Effector CD8-positive, alpha-beta T cell (primary cell): Measurements from ENCODE around the gene GRM4.

Experiments
- DNase-seq: peaks from one replicate; lab custom pipeline; 2025; lab: John Stamatoyannopoulos, UW

GRM4 gene

DNA sequence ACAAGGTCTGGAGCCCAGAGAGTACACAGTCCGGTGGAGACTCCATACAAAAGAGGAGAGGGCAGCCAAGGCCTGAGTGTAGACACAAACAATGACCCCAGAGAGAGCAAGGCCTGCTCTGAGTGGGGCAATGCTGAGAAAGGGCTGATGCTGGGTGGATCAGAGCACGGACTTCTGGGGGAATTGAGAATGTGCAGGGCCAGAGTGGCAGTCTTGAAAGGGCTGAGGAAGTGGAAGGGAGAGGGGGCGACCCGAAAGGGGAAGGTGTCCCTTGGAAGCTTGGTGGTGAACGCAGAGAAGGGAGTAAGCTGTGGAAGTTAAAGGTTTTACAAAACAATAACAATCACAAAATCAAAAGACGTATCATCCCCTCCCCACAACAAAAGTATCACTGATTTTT is 12.0 kb upstream of the GRM4 start:
- no peak for DNase-seq

DNA sequence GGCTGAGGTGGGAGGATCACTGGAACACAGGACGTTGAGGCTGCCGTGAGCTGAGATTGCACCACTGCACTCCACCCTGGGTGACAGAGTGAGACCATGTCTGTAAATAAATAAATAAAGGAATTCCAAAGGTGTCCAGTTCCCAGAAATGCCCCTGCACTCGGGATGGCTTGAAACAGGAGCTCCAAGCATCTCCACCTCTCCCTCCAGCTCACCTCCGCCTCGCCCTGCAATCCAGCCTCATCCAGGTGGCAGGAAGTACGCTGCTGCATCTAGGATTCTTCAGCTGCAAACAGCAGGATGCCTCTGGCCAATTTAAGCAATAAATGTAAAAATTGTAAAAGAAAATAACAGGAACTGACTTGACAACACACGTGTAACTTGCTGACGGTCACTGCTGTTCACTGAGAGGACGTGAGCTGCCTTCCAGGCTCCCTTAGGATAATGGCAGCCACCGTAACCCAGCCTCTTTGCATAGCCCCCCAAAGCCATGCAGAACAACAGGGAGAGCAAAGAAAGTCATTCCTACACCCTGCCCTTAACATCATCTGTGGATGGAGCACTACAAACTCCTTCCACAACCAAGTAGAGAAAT is 11.4 kb upstream of the GRM4 start:
- DNase-seq = no peak

DNA sequence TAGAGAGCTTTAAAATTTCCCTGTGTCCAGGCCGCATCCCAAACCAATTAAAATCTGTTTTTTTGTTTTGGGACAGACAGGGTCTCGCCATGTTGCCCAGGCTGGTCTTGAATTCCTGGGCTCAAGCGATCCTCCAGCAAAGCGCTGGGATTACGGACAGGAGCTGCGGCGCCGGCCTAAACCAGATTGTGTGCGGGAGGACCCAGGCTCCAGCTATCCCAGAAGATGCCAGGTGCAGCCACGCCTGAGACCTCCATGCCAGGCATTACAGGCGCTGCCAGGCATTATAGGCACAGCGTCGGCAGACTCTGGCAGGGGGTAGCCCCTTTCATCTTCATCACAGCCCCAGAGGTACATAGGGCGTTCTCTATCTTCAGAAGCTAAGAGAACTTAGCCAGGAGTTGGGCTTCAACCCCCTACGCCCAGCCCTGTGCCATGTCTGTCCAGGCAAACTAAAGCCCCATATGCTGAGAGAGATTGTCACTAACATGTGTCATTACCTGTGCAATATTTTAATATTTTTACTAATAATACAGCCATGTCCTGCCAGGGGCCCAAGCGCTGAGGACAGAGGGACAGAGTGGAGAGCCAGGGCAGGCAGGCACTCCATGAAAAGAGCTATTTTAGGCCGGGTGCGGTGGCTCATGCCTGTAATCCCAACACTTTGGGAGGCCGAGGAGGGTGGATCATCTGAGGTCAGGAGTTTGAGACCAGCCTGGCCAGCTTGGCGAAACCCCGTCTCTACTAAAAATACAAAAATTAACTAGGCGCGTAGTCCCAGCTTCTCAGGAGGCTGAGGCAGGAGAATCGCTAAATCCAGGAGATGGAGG is 9.8 kb upstream of the GRM4 start:
- DNase-seq = no peak

DNA sequence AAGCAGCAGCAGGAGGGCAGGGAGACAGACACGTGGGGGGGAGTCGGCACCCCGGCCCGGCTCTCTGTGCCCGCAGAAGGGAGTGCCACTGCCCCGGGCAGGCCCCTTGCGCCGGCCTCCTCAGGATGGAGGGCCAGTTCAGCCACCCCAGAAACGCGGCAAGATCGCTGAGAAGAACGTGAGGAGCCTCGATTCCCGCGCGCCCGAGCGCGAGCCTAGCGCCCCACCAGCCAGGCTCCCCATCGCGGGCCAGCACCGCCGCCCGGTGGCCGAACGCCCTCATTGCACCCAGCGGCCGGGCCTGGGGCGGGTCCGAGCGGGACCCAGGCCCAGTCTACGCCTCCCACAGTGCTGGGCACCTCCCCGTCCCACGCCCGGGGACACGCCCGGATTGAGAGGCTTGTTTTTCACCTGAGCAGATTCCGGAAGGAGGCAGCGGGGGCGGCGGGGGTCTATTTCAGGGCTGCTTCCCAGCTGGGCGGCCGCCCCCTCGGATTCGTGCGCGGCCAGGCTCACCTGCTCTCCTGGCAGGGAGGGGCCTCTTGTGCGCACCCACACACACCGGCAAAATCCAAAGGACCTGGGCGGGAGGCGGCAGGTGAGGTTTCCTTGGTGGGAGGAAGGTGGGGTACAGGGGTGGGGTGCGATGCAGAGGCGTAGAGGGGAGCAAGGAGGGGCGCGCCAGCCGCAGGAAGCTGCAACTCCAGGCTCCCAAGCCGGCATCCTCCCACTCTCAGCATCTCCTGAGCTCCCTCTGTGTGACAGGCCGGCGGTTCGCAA is 9.0 kb upstream of the GRM4 start:
- peak; percentile 51 for DNase-seq

DNA sequence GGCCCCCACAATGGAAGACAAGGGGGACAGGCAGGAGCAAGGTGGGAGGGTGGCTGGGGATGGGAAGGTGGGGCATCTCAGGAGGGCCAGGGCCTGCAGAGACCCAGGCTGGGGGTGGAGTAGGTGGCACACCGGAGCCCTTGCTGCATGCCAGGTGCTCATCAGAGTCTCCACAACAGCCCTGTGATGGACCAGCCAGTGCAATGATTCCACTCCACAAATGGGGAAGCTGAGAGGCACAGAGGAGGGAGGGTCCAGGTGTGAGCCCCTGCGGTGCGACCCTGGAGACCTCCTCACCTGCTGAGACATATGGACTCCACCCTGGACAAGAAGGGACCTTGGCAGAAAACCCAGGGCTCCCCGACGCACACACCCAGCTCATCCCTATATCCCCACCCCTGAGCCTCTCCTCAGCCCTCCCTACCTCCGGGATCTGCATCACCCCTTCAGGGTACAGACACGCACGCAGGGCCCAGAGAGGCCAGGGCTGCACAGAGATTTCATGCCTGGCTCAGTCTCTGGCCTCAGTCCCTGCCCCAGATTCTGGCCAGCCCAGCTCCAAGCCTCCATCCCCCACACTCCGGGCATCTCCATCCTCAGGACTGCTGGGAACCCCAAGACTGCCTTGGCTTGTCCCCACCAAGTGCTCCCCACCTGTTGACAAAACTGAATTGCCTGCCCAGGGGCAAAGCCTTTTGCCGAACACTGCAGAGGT is 7.1 kb upstream of the GRM4 start:
- DNase-seq = no peak

DNA sequence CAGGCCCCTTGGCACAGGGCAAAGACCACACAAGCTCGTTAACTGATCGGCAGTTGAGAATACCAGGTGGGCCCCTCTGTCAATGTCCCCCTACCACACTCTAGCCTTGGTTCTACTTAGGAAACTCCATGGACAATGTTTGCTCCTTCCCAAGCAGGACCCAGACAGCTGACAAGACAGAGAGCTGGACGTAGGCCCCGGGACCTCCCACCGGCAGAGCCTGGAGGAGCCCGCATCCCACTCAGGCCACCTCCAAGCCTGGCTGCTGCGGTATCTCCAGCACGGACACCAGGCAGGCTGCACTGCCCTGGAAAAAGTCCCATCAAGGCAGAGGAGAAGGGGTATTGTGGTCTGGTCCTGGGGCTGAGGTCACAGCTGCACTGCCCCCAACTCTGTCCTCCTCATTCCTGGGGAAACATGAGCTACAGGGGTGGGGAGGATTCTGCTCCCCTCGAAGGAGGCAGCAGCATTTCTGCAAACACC is 6.2 kb upstream of the GRM4 start:
- no peak for DNase-seq

DNA sequence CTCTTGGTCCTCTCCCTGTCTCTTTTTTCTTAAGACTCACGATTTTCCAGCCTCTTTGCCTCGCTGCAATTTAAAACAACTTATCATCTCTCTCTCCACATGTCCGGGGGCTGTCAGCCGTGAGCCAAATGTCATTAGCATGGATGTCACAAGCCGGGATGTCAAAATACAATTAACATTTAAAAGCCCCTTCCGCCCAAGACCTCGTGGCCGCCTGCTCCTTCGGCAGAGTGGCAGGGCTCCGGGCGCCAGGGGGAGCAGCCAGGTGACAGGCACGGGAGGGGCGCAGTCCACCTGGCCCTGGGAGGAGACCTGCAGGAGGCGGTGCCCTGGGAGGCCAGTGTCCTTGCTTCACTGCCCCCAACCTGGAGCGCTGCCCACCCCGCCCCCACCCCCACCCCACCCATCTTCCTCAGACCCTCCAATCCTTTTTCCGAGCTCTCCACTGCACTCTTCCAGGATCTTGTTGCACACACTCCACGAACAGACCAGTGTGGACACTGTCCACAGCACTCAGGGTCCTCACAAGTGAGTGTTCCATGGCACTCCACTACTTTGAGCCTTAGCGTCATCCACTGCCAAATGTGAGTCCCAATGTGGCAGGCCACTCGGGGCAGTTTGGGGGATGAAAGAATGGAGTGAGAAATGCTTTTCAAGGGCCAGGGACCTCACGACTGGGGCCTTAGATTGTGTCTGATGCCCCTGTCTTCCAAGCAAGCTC is 5.6 kb upstream of the GRM4 start:
- no peak for DNase-seq

DNA sequence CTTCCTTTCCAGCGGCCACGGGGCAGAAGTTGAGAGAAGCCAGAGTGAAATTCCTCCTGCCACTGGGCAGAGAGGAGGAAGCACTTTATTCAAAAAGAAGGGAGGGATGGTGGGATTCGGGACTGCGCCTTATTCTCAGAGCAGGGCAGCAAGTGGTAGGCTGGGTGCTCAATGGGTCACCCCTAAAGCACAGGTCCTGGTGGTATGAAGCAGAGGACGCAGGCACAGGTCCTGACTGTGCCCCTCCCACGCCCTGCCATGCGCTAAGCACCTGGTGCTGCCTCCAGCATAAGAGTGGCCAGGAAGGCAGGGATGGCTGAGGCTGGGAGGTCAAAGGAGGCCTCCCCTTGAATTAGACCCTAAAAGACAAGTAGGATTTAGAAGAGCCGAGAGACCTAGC is 4.9 kb upstream of the GRM4 start:
- no peak for DNase-seq

DNA sequence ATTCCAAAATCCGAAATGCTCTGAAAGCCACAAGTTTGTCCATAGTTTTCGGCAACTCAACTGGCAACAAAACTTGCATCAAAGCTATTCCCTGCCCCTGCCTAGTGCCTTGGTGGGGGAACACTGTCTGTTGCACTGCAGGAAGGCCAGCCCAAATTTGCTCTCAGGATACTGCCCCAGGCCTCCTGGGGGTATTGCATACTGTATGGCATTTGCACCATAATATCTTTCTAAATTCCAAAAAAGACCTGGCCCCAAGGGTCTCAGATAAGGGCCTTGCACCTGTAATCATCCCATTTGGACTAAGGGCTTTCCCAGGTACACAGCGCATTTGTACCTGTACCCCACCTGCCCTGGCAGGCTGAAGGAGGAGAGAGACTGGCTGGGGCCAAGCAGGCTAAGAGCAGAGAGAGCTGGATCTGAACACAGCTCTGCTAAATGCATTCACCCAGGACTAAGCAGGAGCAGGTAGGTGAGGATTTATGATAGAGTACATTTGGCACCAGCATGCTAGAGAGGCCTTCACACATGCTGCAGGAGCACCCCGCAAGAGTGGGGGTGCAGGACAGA is 4.0 kb upstream of the GRM4 start:
- DNase-seq = no peak

DNA sequence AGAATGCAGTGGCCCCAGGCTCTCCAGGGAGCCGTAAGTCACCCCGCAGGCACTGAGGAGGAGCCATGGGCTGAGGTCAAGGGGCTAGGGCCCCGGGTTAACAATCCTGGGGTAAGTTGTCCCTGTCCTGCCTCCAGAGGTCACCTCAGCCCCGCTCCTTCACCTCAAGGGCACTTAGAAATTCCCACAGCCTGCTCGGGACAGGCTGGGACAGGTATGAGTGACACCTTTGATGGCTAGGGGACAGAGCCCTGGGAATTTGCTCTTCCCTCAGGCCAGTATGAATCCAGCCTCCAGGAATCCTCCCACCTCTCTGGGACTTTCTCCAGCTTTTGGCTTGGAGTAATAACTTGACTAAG is 3.5 kb upstream of the GRM4 start:
- DNase-seq = no peak

DNA sequence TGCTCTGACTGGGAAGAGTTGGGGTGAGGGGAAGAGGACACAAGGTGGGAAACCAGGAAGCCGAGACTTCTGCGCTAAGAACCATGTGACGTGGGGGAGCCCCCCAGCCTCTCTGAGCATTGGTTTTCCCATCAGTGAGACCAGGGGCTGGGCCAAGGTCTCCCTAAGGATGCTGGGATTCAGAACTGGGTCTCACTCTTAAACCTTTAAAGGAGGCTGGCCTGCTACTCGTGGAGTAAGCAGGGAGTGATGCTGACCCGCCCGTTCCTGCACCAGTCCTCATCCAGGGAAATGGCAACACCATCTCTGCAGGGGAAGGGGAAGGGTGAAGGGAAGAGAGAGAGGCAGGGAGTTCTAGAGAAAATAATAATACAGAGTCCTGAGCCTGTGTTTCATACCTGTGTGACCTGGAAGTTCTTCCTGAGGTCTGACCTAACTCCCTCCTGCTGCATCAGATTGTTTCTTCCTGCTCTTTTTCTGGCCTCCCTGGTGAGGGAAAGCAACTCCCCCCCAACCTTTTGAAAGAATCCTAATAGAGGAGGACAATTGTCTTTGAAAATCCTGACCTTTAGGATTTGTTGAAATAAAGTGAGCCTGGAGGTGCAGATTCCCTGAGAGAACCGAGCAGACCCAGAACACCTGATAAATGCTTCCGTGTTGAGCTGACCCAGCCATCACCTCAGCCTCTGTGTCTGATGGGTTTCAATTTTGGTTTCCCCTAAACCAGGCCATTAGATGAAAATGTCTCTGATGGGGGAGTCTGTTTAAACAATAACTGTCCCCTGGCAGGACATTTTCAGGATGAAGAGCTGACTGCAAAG is 3.0 kb upstream of the GRM4 start:
- DNase-seq = no peak

DNA sequence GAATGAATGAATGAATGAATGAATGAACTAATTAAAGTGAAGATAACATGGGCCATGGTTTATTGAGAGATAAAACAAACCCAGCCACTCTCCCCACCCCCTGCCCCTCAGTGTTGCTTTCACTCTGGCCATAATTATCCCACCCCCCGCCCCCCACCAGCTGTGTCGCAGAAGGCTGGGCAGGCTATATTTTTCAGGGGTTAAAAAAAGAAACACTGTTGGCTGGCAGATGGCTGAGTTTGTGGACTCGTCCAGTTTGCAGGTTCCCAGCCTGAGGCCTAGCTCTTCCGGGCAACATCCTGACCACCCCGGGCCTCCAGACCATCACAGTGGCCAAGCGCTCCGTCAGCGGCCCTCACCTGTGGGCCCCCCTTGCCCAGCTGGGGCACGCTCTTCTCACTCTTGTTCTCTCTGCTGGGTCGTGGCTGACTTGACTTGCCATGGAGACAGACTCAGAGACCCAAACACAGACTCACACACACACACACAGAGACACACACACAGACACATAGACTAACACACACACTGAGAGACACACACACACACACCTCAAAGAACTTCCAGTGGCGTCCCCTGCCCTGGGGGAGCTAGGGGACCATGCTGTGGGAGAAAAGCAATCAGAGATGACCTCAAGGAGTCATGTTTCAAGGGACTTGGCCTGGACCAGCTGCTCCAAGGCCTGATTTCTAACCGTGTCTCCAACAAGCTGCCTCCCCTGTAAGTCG is 2.2 kb upstream of the GRM4 start:
- DNase-seq = no peak

DNA sequence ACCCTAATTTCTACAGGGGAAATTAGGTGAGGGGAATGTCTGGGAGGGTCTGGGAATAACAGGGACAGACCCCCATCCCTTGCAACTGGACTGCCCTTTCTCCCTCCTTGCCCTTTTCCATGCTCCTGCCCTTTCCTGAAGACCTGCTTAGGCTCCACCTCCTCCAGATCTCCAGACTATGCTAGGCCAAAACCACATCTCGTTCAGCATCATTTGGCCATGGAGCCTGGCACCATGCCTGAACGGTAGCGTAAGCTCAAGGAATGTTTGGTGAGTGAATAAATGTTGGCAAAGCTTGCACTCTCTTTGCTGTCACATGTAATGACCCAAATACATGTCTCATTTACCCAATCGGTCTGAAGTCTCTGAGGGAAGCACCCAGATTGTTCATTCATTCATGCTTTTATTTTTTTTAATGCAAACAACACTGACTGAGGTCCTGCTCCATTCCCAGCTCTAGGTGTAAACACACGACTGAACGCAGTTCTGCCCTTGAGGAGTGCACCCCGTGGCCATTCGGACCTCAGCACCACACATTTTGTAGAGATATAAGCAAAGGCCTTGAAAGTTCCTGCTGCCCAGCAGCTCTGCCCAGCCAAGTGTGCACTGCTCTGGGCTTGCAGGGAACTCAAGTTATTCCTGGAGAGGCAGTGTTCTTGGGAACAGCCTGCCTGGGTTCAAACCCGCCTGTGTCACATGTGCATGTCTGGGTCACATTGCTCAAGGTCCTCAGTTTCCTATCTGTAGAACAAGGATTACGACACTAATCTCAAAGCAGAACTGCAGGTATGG is 1.1 kb upstream of the GRM4 start:
- no peak for DNase-seq

DNA sequence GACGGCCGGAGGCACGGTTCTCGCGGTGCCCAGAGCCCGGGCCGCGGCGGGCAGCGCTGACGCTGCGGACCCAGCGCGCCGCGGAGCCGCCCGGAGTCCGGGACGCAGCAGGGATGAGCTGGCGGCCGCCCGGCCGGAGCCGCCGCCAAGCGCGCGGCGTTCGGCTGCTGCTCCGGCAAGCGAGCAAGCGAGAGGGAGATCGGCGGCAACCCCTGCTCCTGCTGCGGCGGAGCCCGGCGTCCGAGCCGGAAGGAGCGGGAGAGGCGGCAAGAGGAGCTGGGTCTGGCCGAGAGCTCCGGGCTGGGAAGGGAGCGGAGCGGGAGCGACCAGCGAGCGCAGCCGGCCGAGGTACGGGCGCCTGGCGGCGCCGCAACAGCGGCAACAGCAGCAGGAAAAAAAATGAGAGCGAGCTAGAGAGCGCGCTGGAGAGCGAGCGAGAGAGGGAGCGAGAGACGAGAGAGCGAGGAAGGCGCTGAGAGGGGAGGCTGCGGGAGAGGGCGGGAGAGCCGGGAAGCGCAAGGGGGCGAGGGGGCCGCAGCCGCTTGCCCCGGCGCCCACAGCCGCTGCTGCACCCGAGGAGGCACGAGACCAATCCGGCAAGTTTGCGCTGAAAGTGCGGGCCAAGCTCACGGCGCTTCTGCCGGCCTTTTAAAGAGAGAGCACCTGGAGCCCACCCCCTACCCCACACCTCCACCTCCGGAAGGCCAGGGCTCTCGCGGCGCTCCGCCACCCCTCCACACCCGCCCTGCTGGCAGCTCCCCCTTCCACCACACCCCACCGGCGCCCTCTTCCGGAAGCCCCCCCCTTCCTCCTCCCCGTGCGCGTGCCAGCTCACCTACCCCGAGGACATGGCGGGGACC is 496 bp downstream of the GRM4 start:
- DNase-seq = peak; percentile 9

DNA sequence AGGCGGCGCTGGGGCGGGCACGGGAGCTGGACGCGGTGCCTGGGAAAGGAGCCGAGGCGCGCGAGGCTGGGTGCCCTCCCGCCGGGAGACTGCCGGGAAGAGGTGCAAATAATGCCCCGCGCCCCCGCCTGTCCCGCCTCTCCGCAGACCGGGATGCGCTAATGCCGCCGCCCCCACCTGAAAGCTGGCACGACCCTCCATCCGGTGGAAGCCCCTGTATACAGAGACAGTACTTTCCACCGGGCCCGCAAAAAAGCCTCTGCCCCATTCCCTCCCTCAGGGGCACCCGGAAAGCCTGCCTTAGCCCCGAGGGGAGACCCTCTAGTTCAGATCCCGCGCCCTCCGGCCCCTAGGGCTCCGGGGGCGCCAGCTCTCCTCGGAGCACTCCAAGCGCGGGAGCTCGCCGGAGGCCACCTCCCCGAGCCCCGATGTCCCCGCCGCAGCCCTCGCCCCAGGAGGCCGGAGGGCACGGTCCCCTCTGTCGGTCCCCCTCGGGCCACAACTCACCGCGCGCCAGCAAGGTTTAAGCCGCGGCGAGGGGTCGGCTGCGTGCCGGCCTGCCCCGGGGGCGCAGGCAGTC is 1.2 kb downstream of the GRM4 start:
- no peak for DNase-seq

DNA sequence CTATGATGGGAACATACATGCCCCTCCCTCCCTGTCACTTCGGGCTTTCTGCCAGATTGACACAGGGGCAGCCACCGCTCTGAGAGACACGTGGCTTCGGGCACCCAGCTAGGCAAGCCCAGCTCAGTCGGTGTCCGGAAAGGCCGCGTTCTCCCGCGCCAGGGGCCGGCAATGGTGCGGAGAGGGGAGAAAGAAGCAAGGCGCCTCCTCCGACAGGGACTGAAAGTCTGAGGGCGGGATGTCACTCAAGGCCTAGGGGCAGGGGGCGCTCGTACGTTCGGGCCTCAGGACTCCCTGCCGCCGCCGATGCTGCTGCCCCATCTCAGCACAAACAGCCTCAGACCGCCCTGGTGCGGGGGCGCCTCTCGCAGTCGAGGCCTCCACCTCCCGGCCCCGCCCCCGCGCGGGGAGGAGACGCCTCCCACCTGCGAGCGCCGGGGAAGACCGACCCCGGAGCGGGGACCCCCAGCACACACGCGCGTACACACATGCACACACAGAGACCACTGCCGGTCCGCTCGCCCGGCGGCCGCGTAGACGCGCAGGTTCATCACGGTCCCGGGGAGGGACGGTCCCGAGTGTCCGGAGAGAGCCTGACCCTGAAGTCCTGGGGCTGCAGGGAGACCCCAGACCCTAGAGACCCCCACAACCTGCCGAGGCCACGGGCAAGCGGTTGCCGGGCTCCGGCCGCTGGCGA is 1.9 kb downstream of the GRM4 start:
- DNase-seq = peak; percentile 24
